ENCODE data around the gene ERRFI1.

ERRFI1 gene

DNA sequence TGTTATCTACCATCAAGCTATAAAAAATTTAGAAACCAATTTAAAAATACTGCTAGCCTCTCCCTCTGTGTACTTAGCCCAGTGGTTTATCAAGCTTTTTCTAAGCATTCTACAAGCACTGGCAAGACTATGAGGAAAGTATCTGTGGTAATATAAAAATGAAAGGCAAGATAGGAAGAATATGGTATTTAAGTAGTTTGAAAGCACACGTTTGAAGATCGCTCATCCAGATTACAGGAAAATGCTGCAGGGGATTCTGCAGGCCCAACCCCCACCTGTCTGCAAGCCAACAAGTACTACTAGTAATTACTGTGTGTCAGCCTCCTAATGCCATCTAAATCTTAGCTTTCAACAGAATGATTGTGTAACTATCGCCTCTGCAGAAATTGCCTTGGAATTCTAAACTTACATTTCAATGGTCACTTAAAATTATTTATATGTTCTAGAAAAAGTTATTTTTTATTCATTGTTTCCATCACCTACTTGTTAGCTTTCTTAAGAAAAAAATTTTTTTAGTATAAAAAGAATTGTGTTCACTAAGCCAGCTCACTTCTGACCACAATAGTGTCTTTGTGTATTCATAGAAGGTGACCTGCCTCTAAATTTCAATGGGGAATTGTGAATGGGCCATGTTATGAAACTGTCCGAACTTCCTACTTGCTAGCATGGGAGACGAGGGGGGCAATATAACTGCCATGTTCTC, 8.5 kb downstream of the ERRFI1 start:
- DNase-seq = no peak

DNA sequence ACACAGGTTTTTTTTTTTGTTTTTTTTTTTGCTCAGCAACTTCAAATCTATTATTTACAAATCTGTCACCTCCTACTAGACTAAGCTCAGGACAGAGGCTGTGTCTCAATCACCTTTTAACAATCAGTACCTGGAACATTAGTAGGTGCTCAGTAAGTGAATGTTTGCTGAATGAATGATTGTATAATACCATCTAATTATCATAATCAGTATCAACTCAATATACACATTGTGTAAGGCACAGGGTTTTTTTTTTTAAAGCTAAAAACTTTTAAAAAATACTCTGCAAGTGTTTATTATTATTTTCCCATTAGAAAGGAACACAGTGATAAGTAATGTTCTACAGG, 9.2 kb downstream of the ERRFI1 start:
- no peak for DNase-seq

DNA sequence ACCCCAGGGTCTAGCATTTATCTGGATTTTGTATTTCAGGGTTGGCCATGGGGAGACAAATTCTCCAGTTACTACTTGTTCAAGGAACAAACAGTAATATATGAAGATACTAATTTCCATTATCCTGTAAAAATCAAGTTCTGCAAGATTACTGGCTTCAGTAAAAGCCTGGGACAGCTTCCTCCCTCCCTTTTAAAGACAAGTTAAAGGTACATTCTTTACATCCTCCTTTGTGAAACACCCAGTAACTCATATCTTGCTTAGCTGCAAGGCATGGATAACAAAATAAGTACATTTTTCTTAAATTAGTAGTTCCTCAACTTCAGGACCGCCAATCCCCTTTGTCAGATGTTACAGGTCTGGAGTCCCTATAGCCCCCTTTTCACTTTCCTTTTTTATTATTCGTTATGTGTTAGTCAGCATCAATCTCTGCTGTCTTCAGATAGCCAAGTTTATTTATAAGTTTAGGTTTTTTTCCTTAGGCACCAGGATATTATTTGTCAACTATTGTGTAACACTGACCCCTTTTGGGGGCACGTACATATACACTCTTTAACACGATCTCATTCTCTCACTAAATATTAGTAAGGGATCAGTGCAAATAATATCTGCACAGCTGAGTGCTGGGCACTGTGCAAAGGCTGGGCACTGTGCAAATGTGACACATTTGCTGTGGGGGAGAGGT, 9.8 kb downstream of the ERRFI1 start:
- DNase-seq = no peak

DNA sequence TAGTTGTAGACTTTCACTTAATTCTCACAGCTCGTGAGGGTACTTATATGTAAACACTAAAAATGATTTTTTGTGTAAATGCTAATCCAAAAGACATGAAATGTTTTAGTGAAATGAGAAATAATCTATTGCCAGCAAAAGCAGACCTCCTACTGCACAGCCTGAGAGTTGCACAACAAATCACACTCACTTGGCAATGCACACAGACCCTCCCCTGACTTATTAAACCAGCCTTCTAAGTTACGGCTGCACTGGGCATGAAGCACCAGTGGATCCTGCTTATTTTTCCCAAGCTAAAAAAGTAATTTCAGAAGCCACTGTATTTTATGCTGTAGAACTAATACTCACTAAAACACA, 10.3 kb downstream of the ERRFI1 start:
- no peak for DNase-seq

DNA sequence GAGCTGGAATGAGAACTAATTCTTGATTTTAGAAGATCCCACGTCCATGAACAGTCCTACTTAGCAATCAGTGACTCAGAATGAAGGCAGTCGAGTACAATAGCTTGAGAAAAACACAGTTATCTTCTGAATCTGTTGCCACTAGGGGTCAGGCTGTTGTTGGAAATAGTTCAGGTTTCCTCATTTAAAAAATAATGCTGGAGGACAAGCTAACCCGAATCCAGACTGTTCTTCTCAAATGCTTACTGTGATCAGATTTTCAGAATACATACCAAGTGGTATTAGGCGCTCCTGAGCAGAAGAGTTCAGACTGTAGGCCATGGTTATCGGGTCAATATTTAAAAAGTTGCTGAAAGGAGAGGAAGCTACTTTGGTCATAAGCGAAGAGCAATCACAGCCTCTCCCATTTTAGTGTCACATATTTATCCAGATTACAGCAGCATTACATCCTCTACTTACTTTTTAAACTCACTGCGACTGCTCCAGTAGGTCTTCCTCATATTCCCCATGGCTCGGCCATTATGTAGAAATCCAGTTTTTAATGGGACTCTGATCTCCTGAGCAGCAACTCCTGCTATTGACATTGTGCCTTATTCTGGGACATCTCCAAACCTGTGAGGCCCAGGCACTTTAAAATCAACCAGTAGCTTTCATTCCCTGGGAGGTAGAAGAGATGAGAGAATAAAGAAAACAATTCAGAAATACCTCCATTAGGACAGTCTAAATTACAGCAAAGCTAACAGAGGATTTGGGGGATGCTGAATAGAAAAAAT, 10.9 kb downstream of the ERRFI1 start:
- DNase-seq = peak; percentile 25

DNA sequence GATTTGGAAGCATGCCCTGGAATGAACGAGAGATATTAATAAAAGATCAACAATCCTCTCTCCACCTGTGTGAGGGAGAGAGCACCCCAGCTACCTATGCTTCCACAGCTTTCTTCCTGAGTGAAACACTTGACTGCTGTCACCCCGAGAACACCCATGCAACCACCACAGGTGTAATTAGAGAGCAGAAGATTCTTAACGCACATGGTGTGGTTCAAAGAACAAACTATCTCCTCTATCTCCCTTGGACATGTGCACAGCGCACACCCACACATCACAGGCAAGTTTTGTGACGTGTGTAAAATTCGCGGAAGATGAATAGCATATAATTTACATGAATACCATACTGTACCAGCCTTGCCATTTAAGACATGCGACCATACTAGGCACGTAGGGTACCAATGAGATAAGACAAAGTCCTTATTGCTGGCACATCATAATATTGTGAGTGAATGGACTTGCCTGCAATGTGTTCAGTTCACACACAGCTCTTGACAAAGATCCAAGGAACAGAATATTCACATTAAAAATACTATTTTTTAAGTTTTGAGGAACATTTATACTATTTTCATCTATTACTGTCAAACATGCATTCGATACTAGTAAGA, 11.6 kb downstream of the ERRFI1 start:
- DNase-seq = no peak

DNA sequence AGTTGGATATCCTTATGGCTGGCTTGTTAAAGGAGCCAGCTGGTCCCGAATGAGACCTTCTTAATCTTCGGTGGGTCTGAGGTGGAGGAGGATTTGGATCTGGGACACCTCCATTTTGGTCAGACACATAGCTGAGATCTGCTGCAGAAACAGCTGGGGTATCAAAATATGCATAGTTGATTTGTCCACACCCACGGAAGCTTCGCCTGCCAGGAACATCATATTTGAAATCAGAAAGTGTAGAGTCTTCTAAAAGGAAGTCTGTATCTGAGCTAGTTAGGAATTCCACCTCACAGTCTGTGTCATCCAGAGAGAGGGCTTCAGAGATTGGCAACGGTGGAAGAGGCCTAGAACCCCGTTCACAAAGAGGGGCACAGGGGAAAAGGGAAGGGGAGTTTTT, 12.3 kb downstream of the ERRFI1 start:
- DNase-seq = no peak

DNA sequence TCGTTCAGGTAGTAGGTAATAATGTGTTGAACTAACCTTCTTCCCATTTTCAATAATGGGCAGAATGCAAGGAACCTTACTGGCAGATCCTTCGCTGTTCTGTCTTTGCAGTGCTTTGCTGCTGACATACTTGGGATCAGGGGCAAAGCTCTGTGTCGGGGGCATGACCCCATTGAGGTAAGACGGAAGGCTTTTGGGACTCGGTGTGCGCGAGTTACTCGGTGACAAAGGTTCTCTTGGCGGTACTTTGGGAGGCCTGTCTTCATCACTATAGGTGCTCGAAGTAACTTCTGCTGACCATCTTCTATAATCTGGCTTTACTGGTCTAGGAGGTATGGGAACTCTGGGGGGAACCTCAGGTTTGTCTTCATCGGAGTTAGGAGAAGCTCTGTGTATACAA, 12.7 kb downstream of the ERRFI1 start:
- no peak for DNase-seq

DNA sequence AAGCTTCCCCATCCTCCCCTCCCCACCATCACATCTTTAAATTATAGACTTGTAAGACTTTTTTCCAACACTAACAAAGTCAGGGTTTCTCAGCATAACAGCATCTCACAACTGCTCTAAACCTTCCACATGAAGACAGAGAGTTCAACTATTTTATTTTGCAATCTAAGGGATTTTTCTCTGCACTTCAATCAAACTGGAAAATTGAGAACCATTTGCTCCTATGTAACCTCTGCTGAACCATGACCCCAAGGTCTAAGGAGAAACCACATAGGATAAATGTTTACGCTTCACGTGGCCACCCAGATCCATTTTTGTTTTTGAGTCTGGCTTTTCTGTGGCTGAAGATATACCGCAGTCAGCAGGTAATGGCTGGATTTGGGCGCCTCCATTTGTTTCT, 13.2 kb downstream of the ERRFI1 start:
- no peak for DNase-seq

DNA sequence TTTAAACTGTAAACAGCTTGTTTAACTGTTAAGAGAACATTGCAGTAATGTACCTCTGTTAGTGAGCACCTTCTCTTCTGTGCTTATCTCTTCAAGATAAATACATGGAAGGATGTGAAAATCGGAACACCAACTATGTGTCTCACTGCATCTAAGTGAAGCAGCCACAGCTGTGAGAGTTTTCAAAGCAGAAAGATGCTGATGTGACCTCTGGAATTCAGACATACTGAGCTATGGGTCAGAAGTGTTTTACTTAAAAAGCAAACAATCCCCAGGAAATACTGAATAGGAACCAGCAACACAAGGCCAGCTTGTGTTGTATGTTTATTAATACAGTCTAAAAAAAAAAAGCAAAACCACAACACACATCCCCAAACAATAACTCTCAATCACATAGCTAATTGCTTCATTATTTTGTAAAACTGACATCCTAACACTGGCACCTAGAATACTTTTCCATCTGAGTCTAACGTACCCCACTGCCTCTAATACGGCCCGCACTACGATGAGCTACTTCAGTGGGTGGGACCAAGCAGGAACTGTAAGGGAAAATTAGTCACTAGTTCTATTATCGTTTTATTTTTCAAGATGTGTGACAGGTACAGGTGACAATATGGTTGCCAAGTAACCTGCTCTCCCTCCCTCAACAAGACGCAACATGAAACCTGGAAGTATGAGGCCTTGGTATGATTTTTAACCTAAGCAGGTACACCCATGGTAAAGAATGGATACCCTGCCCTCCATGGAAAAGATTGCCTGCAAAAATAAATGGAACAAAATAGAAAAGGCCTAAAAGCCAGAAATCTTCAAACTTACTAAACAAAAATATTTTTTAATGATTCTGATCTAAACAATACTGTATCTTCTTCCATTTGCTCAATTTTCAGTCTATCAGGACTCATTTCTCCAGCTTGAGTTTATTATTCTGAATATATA, 13.9 kb downstream of the ERRFI1 start:
- DNase-seq = no peak

DNA sequence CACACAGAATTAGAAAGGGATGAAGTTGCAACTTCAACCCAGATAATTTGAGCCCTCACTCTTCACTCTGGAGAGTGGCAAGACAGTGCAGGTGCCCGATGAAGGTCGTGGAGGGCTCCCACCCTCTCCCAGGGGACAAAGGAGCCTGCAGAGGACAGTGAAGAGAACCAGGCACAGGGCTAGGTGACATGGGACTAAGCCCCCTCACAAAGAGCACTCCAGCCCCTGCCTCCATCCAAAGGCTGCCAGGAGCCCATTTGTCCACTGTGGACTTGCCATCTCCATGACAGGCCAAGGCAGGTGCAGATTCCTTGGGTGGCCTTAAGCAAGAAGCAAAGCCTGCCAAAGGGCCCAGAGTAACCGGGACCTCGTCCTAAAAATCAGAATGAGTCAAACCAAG, 15.1 kb downstream of the ERRFI1 start:
- DNase-seq = no peak

DNA sequence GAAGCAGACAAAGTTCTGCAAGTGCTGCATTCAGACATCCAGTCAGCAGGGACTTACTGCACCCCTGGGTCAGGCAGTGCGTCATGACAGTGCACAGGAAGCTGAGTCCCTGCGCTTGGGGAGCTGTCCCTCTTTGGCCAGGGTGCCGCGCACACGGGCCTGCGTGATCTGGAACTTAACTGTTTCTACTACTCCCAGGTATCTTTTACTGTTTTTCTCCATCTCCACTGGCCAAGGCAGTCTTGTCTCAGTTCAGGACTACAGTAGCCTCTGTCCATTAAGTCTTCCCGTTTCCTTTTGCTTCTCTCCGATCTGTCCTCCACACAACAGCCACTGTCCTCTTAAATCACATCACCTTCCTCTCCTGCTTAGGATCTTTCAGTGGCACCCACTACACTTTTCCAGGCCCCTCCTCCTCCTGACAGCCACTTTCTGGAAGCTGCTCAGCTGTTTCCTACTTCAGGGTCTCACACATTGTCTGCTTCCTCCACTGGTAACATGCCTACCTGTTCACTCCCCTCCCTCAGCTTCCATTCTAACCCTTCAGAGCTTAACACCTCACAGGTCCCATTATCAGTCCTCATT, 15.9 kb downstream of the ERRFI1 start:
- DNase-seq = no peak

DNA sequence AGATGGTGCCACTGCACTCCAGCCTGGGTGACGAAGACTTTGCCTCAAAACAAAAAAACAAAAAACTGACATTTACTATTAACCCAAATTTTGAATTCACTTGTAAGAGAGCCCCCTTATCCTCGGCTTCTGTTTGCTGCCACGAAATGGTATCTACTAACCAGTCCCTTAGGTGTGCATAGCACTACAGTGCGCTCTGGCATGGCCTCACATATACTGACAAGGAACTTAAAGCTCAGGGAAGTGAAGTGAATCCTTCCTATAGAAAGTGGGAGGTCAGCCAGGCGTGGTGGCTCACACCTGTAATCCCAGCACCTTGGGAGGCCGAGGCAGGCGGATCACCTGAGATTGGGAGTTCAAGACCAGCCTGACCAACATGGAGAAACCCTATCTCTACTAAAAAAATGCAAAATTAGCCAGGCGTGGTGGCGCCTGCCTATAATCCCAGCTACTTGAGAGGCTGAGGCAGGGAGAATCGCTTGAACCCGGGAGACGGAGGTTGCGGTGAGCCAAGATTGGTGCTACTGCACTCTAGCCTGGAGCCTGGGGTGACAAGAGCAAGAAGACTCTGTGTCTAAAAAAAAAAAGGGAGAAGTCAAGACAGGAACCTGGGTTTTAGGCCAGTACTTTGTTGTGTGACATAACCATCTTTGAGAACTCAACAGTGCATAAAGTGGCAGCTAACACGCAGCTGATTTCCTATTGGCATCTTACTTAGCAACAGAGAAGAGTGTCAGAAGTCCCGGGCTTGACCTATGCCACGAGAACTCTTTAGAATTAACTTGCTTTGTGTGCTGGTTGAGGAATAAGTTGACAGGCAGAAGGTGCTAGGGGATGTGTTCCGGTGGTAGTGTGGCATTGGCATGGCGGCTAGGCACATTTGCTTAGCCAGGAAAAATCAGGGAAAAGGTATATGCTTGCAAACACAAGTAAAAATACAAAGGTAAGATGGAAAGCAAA, 16.8 kb downstream of the ERRFI1 start:
- no peak for DNase-seq

DNA sequence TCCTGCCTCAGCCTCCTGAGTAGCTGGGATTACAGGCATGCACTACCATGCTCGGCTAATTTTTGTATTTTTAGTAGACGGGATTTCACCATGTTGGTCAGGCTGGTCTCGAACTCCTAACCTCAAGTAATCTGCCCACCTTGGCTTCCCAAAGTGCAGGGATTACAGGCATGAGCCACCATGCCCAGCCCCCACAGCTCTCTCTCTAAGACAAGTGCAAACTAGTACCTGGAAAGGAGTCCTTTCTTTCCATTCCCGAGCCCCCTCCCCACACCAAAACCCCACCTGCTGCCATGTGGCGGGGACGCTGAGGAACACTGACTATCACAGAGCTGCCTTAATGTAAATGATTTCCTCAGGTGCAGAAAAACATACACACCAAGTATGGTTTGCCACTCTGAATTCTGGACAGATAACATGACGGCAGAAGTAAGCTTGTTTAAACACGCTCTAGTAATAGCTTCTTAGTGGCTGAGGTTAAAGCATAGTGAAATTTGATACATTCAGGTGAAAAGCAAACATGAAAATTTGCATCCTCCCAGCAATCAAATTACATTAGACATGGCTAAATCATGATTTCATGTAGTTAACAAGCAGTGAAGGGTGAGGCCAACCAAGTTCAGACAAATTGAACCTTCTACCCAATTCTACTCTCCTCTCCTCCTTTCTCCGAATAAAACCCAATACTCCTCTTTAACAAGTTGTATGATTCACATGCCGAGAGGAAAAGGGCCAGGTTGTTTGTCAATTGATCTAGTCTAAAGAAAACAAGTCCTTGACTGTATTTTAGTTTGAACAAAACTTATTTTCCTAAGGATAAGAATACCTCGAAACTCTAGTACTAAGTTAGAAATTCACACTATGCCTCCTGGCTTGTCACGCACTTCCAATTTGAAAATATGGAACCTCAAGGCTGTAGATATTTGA, 19.8 kb downstream of the ERRFI1 start:
- DNase-seq = no peak

DNA sequence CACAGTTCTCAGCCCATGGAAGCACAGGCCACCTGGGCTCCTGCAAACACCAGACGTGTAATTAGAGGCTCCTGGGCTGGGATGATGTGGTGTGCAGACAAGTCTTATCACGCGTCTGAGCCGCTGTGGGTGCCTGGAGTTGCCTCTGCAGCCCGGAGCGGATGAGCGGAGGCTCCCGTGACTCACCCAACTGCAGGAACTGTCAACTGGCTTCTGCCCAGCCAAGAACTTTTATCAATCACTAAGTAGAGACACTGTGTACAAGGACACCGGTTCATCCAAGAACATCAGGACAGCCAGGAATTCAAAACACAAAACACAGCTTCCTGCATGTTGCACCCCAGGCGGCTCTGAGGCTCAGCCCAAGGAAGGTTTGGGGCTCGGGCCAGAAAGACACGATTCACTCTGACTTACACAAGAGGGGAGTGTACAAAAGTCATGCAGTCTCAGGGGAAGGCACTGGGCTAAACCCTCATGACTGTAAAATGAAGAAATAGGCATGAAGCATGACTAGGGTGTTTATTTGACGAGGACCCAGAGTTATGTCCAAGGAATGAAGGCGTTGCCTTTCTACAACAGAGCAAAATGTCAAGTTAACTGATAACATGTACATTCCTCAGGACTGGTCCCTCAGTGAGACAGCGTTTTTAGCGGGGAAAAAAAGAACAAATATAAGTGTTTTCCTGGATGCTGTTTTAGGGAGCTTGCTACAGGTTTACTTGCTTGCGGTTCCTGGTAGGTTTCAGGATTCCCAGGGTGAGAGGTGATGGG, 21.1 kb downstream of the ERRFI1 start:
- no peak for DNase-seq

DNA sequence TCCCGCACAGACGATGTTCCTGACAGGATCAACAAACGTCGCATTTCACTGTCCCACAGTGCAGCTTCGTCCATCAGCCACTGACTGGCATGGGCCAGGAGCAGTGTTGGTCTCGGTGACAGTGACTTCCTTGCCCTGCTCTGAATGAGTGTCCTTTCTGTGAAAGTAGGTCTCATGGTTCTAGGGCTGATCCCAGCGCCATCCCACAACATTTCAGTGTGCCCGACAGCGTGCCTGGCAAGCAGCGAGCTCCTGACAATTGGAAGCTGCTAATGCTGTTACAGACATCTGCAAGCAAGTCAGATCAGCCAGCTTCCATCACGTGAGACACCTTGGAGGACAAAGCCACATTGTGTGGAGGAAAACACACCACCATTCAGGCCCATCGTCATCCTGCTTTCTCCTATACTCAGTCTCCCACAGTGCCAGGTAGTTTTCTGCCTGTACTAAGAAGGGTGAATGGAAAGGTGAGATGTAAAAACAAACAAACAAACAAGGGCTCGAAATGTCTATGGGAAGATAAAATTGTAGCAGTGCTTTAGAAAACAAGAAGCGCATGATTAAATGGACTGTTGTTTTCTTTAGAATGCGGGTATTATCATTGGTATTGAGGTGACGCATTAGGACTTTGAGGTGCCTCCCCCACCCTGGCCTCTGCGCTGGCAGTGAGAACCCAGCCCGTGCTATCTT, 21.9 kb downstream of the ERRFI1 start:
- DNase-seq = no peak

DNA sequence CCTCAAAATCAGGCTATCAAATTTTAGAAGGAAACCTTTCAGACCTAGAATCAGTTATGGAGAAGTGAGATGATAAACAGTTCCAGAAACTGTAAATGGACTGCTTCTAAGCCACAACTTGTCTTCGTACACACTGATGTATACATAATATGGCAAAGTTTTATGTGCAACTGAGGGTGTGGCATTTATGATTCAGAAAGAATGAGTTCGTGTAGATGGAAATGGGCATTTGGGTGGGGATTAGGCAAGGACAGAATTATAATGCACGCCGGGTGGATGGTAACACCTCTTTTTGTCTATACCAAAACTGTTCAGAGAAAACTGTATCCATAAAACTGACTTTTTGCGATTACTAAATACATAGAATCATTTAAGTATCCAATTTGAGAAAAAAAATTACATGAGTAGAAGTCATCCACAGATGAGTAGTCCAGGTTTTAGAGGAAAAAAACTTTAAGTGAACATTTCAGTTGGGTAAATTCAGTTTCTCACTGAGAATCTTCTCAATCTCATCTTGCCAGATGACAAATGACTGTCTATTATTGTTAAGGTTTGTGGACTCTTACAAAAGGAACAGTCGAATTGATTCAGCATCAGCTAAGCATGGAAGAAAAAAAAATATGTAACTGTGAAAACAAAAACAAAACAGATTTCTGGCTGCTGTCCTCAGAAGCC, 22.5 kb downstream of the ERRFI1 start:
- DNase-seq = no peak

DNA sequence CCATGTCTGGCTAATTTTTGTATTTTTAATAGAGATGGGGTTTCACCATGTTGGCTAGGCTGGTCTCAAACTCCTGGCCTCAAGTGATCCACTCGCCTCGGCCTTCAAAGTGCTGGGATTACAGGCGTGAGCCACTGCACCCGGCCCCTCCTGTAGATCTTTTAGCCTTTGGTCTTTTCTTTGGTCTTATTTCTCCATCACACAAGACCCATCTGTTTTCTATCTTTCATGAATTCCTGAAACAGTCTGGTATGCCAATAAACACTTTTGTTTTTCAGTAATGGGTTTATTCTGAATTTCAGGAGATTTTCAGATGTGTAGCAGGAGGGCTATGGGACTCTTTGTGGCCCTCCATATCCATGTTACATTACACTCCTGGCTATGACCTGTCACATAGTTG, 23.2 kb downstream of the ERRFI1 start:
- DNase-seq = no peak
